HG03460 (cell line): ENCODE measurements around the gene EEF1AKMT2.
"Not testable (repeated sequence)": the region's sequence is repeated elsewhere in the genome, so short reads cannot be mapped to it uniquely, and the experiment has no call there.

Experiments
- ATAC-seq: cut with Tn5 transposase; IDR thresholded peaks from one replicate; pipeline ENCODE4 v1.9.1; 2021; ENCODE audit not compliant: unreplicated experiment

EEF1AKMT2 gene

DNA sequence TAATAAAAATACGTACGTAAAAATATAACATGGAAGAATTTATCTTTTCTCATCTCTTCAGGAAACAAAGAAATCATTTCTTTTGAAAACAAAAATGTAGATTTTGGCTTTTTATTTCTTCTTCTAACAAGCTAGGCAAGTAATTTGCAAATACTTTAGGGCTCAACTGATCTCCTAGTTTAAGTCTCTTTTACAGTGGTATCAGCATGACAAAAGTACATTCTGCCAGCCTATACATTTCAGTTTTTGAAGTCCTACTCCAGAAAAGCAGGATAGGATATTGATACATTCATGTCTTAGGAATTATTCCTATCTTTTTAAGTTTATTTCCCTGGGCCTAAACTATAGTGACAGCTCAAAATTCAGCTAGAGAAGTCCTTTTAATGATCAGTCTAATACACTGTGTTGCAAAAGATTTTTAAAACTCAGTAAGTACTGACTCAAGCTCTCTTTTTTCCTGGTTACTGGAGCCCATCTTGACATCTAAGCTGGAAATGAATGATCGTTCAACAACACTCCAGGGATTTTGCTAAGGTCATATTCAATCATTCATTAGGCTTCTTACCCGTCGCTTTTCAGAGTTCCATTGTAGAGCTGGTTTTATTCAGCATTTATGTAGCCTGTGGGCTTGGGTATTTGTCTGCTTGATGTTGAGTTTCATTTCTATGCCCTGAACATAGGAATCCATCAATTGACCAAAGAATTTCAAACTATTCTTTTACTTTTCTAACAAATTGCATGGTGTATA, 35.4 kb downstream of the EEF1AKMT2 start:
- ATAC-seq: no peak

- no peak for ATAC-seq
Measured at GRCh38 chr10:124755581-124755980, 36.1 kb downstream of the EEF1AKMT2 start.

- ATAC-seq: no peak
Measured at GRCh38 chr10:124754227-124754626, 37.5 kb downstream of the EEF1AKMT2 start.

DNA sequence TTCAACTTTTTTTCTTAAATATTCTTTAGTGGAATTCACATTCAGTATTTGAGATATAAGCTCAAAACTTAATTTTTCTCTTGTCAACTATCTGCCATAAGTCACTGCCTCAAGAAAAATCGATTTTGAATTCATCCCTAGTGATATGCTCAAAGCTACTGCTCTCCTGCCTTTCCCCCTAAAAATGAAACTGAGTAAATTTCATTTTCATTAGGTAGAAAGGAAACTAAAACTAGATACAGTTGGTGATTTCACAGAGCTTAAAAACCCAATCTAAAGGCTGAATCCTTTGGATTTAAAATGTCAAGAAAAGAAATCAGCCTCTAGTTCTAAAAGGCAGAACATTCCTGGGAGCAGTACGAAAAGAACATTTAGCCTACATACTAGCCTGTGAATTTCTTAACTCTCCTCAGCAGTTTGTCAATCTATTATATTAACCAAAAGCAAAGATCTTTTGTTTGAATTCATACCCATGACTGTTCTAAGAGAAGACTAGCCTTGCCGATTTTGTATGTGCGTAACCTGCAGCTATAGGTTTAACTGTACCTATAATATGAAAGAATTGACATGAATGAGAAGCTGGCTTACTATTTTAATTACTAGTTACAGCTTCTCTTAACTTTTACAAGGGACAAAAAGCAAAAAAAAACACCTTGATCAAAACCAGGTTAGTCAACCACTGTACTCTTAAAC, 42.6 kb downstream of the EEF1AKMT2 start:
- no peak for ATAC-seq

GRCh38 chr10:124748166-124748565, 43.5 kb downstream of the EEF1AKMT2 start:
- ATAC-seq: no peak

GRCh38 chr10:124747745-124748144, 43.9 kb downstream of the EEF1AKMT2 start:
- no peak for ATAC-seq

DNA sequence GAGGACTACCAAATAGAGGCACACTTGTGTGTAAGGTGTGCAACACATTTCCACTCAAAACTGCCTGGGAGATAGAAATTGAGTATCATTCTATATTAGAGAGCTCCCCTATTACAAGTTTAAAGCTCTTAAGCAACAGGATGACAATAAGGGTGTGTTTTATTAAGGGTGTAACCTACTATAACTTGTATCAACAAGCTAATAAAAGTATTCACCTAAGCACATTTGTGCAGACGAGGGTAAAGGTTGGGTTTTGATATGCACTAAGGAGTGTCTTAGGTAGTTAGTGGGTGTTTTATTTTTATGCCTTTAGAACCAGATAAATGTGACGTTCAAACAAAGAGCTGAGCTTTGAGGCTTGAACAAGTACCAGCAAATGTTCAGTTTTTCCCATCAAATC, 44.7 kb downstream of the EEF1AKMT2 start:
- ATAC-seq: no peak

DNA sequence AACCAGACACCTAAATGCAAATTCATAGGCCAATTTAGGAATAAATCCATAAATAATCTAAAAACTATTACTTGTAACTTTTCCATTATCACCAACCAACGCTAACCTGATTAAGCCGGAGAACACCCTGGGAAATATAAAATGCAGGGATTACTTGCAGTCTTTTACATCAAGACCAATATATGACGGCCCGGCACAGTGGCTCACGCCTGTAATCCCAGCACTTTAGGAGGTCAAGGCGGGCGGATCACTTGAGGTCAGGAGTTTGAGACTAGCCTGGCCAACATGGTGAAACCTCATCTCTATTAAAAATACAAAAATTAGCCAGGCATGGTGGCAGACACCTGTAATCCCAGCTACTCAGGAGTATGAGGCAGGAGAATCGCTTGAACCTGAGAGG, 45.2 kb downstream of the EEF1AKMT2 start:
- ATAC-seq: not testable (repeated sequence)

GRCh38 chr10:124745673-124746072, 46.0 kb downstream of the EEF1AKMT2 start:
- ATAC-seq: no peak

DNA sequence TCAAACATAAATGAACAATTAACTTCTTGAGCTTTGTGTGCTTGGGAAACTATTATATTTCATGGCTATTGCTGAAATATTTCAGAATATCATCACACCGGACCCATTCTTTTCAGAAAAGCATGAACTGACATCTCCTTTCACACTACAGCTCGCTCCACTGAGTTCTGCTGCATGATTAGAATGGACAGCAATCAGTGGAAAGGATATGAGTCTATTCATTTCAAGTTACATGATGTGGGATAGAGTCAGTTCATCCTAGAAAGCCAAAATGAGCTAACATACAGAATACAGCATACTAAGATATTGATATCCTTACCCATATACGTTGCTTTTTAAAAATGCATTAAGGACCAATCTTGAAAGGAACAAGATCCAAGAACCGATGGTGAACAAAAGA, 46.4 kb downstream of the EEF1AKMT2 start:
- no peak for ATAC-seq

DNA sequence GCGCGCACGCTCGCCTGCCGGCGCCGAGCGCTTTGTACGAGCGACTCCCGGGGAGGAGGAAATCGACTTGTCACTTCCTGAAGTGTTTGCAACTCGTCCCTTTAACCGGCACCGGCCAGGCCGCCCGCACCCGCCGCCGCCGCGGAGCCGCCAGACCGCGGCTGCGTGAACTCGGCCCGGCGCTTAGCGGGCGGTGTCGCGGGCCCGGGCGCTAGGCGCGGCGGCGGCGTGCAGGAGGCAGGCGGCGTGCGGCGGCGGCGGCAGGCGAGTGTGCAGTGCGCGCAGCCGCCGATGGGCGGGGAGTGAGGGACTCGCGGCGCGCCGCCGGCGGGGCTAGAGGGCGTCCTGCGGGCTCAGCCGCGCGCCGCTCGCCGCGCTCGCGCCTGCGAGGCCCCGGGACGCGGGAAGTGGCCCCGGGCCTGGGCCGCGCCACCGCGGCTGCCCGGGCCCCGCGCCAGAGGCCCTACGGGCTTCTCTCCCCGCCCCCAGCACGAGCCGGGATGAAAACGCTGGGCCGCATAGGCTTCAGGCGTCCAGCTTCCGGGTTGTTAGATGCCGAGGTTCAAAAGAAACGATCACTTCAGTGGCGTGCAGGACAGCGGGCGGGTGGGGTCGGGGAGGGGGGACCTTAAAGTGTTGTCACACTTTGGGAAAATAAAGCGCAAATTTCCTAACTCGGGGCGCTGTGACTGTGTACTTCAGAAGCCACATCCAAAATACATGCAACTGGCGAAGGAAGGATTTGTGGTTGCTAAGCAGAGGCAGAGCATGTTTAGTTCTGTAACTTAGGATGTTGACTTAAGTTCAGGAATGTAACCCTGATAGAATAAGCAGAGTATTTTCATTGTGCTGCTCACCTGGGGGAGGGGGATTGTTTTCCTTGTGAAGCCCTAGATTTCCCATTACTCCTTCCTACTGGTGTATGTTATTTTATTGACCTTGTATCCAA, 47.3 kb downstream of the EEF1AKMT2 start, which contains the start of gene FAM53B:
Gene FAM53B, minus strand, starts transcription at position 277 of the 949 bp plus-strand sequence. CDS start 37,665 bp downstream, outside the sequence.
- ATAC-seq: peak; percentile 58

DNA sequence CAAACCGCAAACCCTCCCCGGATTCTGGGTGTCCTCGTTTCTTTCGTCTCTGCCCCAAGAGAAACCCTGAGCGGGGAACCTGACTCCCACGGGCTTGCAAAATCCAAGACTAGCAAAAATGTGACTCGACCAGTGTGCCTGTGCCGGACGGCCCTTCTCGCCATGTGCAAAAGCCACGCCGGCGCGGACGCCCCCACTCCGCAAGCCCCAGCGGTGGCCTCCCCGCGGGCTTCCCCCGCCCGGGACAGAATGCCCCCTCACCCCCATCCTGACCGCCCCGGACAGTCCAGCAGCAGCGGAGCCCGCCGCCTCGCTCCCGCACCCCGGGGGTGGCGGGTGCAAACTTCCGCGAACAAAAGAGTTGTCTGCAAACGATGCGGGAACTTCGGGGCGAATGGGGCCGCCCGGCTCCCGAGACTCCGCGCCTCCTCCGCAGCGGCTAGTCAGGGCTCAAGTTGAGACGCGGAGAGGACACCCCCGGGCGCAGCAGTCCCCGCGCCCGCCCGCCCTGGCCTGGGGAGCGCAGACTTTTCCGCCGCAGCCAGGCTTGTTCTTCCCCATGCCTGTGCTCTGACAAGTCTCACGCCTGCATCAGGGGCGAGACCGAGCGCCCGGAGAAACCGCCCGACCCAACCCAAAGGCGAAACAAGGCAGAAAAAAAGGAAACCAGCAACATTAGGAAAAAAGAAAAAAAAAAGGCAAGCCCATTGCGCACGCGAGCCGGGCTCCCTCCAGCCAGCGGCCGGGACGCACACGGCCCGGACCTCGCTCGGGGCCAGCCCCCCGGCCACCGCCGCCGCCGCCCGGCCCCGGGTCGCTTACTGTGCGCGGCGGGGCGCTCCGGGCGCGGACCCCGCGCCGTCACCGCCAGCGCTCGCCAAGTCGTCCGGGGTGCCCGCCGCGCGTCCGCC, 48.2 kb downstream of the EEF1AKMT2 start:
- ATAC-seq: no peak

GRCh38 chr10:124742413-124743190, 49.1 kb downstream of the EEF1AKMT2 start:
- no peak for ATAC-seq

- no peak for ATAC-seq
Measured at GRCh38 chr10:124741922-124742412, 49.7 kb downstream of the EEF1AKMT2 start.

DNA sequence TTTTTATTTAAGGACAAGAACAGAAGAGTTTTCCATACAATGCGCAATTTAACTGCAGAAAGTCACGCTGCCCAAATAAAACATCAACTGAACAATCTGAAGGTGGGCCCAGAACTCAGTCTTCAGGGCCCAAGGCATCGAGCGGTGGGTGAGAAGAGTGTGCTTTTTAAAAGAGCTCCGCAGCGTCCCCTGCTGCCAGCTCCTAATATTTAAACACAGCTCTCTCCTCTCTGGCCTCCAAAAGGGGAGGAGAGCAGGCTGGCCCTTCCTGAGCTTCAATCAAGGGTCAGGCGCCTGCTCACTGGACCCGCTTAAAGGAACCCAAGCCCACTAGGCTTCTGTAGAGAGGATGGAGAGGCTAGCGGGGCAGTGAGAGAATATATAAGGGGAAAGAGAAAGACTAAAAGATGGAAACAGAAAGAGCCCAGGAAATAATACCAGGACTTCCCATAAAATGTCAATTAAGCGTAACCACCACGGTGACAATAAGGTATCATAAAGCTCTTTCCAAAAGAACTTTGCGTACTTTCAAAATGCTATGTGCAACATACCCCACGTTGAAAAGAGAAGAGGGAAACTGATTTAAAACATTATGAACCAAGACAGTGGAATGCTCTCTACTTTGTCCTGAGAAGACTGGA, 50.3 kb downstream of the EEF1AKMT2 start:
- peak; percentile 40 for ATAC-seq

GRCh38 chr10:124740369-124741280, 51.1 kb downstream of the EEF1AKMT2 start:
- ATAC-seq: peak; percentile 21

DNA sequence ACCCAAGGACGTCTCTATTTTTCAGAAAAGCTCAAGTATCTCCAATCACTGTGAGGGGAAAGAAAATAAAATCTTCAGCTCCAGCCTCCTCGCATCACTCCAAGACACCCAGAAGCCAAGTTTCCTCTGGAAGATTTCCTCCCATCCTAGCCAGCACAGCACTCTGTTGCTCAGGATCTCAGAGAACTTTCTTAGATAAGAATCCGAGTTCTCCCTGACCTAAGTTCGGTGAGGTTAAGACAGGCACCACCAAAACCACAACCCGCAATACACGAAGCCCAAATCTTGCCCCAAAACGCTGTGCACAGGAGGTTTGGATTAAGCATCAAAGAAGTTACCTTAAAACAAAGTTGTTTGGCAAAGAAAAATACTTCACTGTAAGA, 51.7 kb downstream of the EEF1AKMT2 start:
- no peak for ATAC-seq
